Measurements from ENCODE around the gene NLRP11. TPM values are rescaled to one million over a fixed set of nuclear protein-coding genes. Genes with fewer than 3 reads are reported as not detected.

NLRP11 gene
- total and polyA plus RNA-seq, 10 of the 15 experiments (the other 5 are each of a cell fraction or from before 2014, with no cell fraction given) = 0.02 to 16.2 (median 0.09) TPM; not detected in 5

DNA sequence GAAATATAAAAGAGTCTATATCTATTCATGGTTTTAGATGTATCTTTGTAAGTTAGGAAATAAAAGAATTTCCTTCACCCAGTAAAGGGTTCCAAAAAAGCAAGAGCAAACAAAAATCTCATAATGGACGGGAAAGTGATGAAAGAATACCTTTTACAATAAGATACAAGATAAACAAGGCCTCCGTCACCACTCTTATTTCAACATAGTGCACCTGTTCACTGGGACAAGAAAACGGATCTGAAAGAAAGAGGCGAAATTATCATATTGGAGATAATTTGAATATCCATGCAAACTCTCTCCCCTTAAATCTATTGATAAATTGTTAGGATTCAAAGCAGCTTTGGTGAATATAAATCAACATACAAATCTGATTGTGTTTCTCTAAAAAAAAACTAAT lies 877 bp upstream of the NLRP11 start:
- in situ Hi-C loops (cut with MboI) (no loop called here), intact Hi-C loops (cut with micrococcal nuclease; ENCODE audit: unreplicated experiment) (no loop called here)
- Histone ChIP-seq H3K36me3 (ENCODE audit: control insufficient read depth in 2 of 2, insufficient read depth in 2 of 2, low read length in 1 of 2) (no peaks in the 10 kb centered on the region), H3K9ac (ENCODE audit: control insufficient read depth, insufficient read depth, low read length) (no peak overlapping the region), H3K79me2 (ENCODE audit: control insufficient read depth, insufficient read depth, low read length) (no peaks in the 10 kb centered on the region), H2AFZ (ENCODE audit: control insufficient read depth, low read depth, low read length) (no peak overlapping the region), H3K4me3 (no peak overlapping the region), H3K27me3 (replicated peaks in 1 of 2; ENCODE audit: control insufficient read depth in 2 of 2, insufficient read depth in 2 of 2, low read length in 1 of 2) (no peaks in the 10 kb centered on the region), H3K27ac (ENCODE audit: control insufficient read depth, insufficient read depth) (no peak overlapping the region), H4K20me1 (ENCODE audit: control insufficient read depth, insufficient read depth) (no peaks in the 10 kb centered on the region), H3K4me1 (ENCODE audit: control insufficient read depth, insufficient read depth, low read length) (no peaks in the 10 kb centered on the region), H3K4me2 (ENCODE audit: control insufficient read depth, insufficient read depth) (no peak overlapping the region), H3K9me3 (replicated peaks; ENCODE audit: control insufficient read depth, insufficient read depth, low read length) (no peaks in the 10 kb centered on the region)
- ChIA-PET SMC1A (ENCODE audit: uncharacterized antibody, unreplicated experiment) (interaction anchor here (1.5 kb wide), 1 partner anchor 52 kb away, joined by 3 read pairs; no protein-coding TSS in a partner anchor), POLR2A (no interaction called here), CTCF (no interaction called here), RAD21 (ENCODE audit: unreplicated experiment) (no interaction called here)
- ATAC-seq (no peak), FAIRE-seq (no peak), DNase-seq (ENCODE audit: low read depth, low spot score) (no peak)
- BruUV-seq (replicated peaks) = no TSS peak
- 73% methylated on average over 4 of the region's 4 CpGs for WGBS (ENCODE audit: insufficient coverage, insufficient replicate concordance, low lambda C conversion rate, missing lambda C conversion rate)
- TF ChIP-seq BCL11A (IDR thresholded peaks at IDR 0.05; ENCODE audit: low read depth, low read length) (no peak), WRNIP1 (IDR thresholded peaks at IDR 0.05; ENCODE audit: borderline replicate concordance, low read depth, low read length) (no peak), PML (IDR thresholded peaks at IDR 0.05; ENCODE audit: low read length) (no peak)
- TF ChIP-seq, protein P1, sequence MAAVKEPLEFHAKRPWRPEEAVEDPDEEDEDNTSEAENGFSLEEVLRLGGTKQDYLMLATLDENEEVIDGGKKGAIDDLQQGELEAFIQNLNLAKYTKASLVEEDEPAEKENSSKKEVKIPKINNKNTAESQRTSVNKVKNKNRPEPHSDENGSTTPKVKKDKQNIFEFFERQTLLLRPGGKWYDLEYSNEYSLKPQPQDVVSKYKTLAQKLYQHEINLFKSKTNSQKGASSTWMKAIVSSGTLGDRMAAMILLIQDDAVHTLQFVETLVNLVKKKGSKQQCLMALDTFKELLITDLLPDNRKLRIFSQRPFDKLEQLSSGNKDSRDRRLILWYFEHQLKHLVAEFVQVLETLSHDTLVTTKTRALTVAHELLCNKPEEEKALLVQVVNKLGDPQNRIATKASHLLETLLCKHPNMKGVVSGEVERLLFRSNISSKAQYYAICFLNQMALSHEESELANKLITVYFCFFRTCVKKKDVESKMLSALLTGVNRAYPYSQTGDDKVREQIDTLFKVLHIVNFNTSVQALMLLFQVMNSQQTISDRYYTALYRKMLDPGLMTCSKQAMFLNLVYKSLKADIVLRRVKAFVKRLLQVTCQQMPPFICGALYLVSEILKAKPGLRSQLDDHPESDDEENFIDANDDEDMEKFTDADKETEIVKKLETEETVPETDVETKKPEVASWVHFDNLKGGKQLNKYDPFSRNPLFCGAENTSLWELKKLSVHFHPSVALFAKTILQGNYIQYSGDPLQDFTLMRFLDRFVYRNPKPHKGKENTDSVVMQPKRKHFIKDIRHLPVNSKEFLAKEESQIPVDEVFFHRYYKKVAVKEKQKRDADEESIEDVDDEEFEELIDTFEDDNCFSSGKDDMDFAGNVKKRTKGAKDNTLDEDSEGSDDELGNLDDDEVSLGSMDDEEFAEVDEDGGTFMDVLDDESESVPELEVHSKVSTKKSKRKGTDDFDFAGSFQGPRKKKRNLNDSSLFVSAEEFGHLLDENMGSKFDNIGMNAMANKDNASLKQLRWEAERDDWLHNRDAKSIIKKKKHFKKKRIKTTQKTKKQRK (IDR thresholded peaks at IDR 0.05; ENCODE audit: low read depth, low read length) = no peak

DNA sequence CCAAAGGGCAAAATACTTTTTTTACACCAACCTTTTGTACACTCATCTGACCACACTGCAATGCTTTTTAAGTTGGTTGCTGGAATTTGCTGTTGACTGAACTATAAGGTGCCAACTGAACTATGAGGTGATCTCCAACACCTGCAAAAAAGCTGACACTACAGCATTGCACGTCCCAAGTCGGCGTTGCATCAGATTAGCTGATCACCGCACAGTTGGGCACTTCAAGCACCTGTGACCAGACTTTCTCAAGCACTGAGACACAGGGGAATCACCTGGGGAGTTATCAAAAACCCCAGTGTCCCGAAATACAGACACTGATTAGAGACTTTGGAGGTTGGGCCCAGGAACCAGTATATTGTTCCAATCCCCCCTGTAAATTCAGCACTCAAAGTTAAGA lies 1.1 kb downstream of the NLRP11 start:
- no peaks in the 10 kb centered on the region for H3K36me3 ChIP-seq (ENCODE audit: control insufficient read depth in 2 of 2, insufficient read depth in 2 of 2, low read length in 1 of 2)
- H3K27ac ChIP-seq (ENCODE audit: control insufficient read depth, insufficient read depth) = no peak overlapping the region
- POLR2A ChIA-PET = no interaction called here
- SMC1A ChIA-PET (ENCODE audit: uncharacterized antibody, unreplicated experiment) = interaction anchor here (0.7 to 2.2 kb wide), 3 partner anchors 8 to 80 kb away, joined by 3 to 6 read pairs (median 3); no protein-coding TSS in a partner anchor
- FAIRE-seq = no peak
- CTCF ChIA-PET = no interaction called here
- H3K9me3 ChIP-seq (replicated peaks; ENCODE audit: control insufficient read depth, insufficient read depth, low read length) = no peaks in the 10 kb centered on the region
- BruUV-seq (replicated peaks) = no TSS peak
- H3K79me2 ChIP-seq (ENCODE audit: control insufficient read depth, insufficient read depth, low read length) = no peaks in the 10 kb centered on the region
- H3K4me2 ChIP-seq (ENCODE audit: control insufficient read depth, insufficient read depth) = no peak overlapping the region
- no peak for TF ChIP-seq PAX5 (IDR thresholded peaks at IDR 0.05; ENCODE audit: borderline replicate concordance, low read depth, low read length)
- 0 out of 4 replicates have a peak, but pooled peaks of 1 of the 2 experiments have one; percentile 10 for TF ChIP-seq CEBPB (IDR thresholded peaks at IDR 0.05; ENCODE audit: borderline replicate concordance in 1 of 2, low read depth in 2 of 2, low read length in 2 of 2)
- H2AFZ ChIP-seq (ENCODE audit: control insufficient read depth, low read depth, low read length) = no peak overlapping the region; the same call in 1 of the 2 replicates
- RAD21 ChIA-PET (ENCODE audit: unreplicated experiment) = no interaction called here
- in situ Hi-C loops (cut with MboI) (no loop called here), intact Hi-C loops (cut with micrococcal nuclease; ENCODE audit: unreplicated experiment) (no loop called here)
- no peaks in the 10 kb centered on the region for H3K4me1 ChIP-seq (ENCODE audit: control insufficient read depth, insufficient read depth, low read length)
- 2% methylated on average over 5 of the region's 5 CpGs for WGBS (ENCODE audit: insufficient coverage, insufficient replicate concordance, low lambda C conversion rate, missing lambda C conversion rate)
- no peaks in the 10 kb centered on the region for H3K27me3 ChIP-seq (replicated peaks in 1 of 2; ENCODE audit: control insufficient read depth in 2 of 2, insufficient read depth in 2 of 2, low read length in 1 of 2)
- H3K9ac ChIP-seq (ENCODE audit: control insufficient read depth, insufficient read depth, low read length) = no peak overlapping the region
- no peak overlapping the region for H3K4me3 ChIP-seq
- H4K20me1 ChIP-seq (ENCODE audit: control insufficient read depth, insufficient read depth) = no peaks in the 10 kb centered on the region
- DNase-seq (ENCODE audit: low read depth, low spot score) = no peak
- ATAC-seq = no peak
